Uterus (tissue), 2 donors: ENCODE data around the gene CABP7.

Source experiments
- CTCF ChIP-seq, 4 experiments: fragments of 200-600 bp in 2 of 4; fragments of 450-650 bp in 2 of 4; sonication (generic) in 2 of 4; IDR thresholded peaks; one replicate each; pipeline ENCODE4 v1.5.1; 2016 to 2019; ENCODE audit warnings: antibody characterized with exemption in 4 of 4, mild to moderate bottlenecking in 2 of 4, moderate library complexity in 1 of 4
- POLR2A ChIP-seq, 2 donors: fragments of 450-650 bp; IDR thresholded peaks; one replicate each; pipeline ENCODE4 v1.6.1; 2016; ENCODE audit warnings: antibody characterized with exemption in 2 of 2, mild to moderate bottlenecking in 1 of 2, moderate library complexity in 1 of 2

GRCh38 chr22:29700206-29700899 is 19.4 kb upstream of the CABP7 start:
- TF ChIP-seq CTCF (IDR thresholded peaks at IDR 0.05) (no peak), POLR2A (IDR thresholded peaks at IDR 0.05) (no peak)
